HepG2 (cell line): Measurements from ENCODE around the gene WNT10A. TPM values are rescaled to one million over a fixed set of nuclear protein-coding genes. Genes with fewer than 3 reads are reported as not detected.

ENCODE experiments used
- ATAC-seq: fragments of 200-7000 bp; cut with Tn5 transposase; 3 replicates; pipeline ENCODE4 v1.9.1; 2020; ENCODE audit warnings: mild to moderate bottlenecking, moderate library complexity
- BruUV-seq: library from RNA; stranded (reverse); fragments of 400-500 nt; replicated peaks from 2 replicates; lab custom pipeline; 2021; lab: Mats Ljungman, UMichigan
- CTCF ChIA-PET: fragments of 300-600 bp; formaldehyde crosslinking; extraction: SDS; loops from one replicate; lab custom pipeline; 2021; ENCODE audit warnings: low total read pairs, inconsistent platforms, low intra/inter-chr PET ratio; lab: Yijun Ruan, JAX
- POLR2A ChIA-PET: fragments of 350-600 bp; sonication (Branson Sonifier 250); formaldehyde crosslinking; loops from one replicate; lab custom pipeline; 2020; ENCODE audit warnings: antibody characterized with exemption, inconsistent platforms; lab: Yijun Ruan, JAX
- DNase-seq: peaks from one replicate; pipeline ENCODE4 v3.0.0-alpha.2; 2015; ENCODE audit warnings: low spot score
- FAIRE-seq: peaks from 3 replicates; lab custom pipeline; 2011; peaks lifted over from hg19 to GRCh38; lab: Jason Lieb, UNC
- H2AFZ ChIP-seq: one replicate; pipeline ENCODE4 v1.6.1; 2011; ENCODE audit warnings: low read length, inconsistent platforms
- H3K27ac ChIP-seq: fragments of 300-600 bp; 3 replicates; pipeline ENCODE4 v1.8.0; 2011; ENCODE audit warnings: mixed run types, mild to moderate bottlenecking, mixed read lengths, low read length, inconsistent platforms; ENCODE audit not compliant: insufficient read depth; ENCODE audit errors: extremely low read length
- H3K27me3 ChIP-seq, 2 experiments: fragments of 200-600 bp in 1 of 2; 2 replicates in 1 of 2; 3 replicates in 1 of 2; pipeline versions ENCODE4 v1.6.0 to v1.8.0; 2011; ENCODE audit warnings: low read length in 2 of 2, mild to moderate bottlenecking in 2 of 2, moderate library complexity in 2 of 2, inconsistent platforms in 1 of 2; ENCODE audit not compliant: insufficient read depth in 2 of 2, control insufficient read depth in 1 of 2
- H3K36me3 ChIP-seq, 2 experiments: fragments of 200-600 bp in 1 of 2; replicated peaks in 1 of 2; 2 replicates in 1 of 2; 3 replicates in 1 of 2; pipeline versions ENCODE4 v1.5.1 to v1.8.0; 2011; ENCODE audit warnings: low read length in 2 of 2, inconsistent platforms in 1 of 2; ENCODE audit not compliant: insufficient read depth in 2 of 2, control insufficient read depth in 1 of 2
- H3K4me1 ChIP-seq: 2 replicates; pipeline ENCODE4 v1.5.1; 2012; ENCODE audit warnings: low read length, inconsistent platforms; ENCODE audit not compliant: insufficient read depth
- H3K4me2 ChIP-seq: 2 replicates; pipeline ENCODE4 v1.6.0; 2011; ENCODE audit warnings: low read depth, low read length, inconsistent platforms
- H3K4me3 ChIP-seq, 3 experiments: fragments of 200-600 bp in 1 of 3; sonication (generic), shearing (Covaris generic) in 1 of 3; replicated peaks in 1 of 3; 2 replicates each; pipeline ENCODE4 v1.5.1; 2011 to 2016; ENCODE audit warnings: low read length in 3 of 3, inconsistent platforms in 2 of 3, low read depth in 2 of 3, mild to moderate bottlenecking in 2 of 3, control low read depth in 1 of 3, mixed read lengths in 1 of 3; ENCODE audit not compliant: insufficient read depth in 1 of 3
- H3K79me2 ChIP-seq: one replicate; pipeline ENCODE4 v1.6.1; 2011; ENCODE audit warnings: low read length, inconsistent platforms; ENCODE audit not compliant: insufficient read depth
- H3K9ac ChIP-seq: 2 replicates; pipeline ENCODE4 v1.6.0; 2011; ENCODE audit warnings: mild to moderate bottlenecking, low read depth, low read length, inconsistent platforms; ENCODE audit not compliant: insufficient read depth
- H3K9me3 ChIP-seq: 2 replicates; pipeline ENCODE4 v1.5.1; 2012; ENCODE audit warnings: mild to moderate bottlenecking, low read length
- H4K20me1 ChIP-seq: 2 replicates; pipeline ENCODE4 v1.6.0; 2011; ENCODE audit warnings: inconsistent platforms, mild to moderate bottlenecking, low read length, moderate library complexity; ENCODE audit not compliant: insufficient read depth
- ATF3 ChIP-seq: sonication (generic); formaldehyde crosslinking; IDR thresholded peaks from 2 replicates; pipeline ENCODE4 v1.4.0; 2020; ENCODE audit warnings: missing genetic modification reagents
- CREM ChIP-seq, 2 experiments: sonication (generic) in 1 of 2; formaldehyde crosslinking in 1 of 2; IDR thresholded peaks; 2 replicates each; pipeline versions ENCODE4 v1.4.0 to v1.6.1; 2016 to 2020; ENCODE audit warnings: antibody characterized with exemption in 1 of 2, mild to moderate bottlenecking in 1 of 2, missing genetic modification reagents in 1 of 2
- EHMT2 ChIP-seq: fragments of 200-600 bp; sonication (generic); IDR thresholded peaks from 2 replicates; pipeline ENCODE4 v1.7.0; 2017; ENCODE audit warnings: antibody characterized with exemption, low read depth, low read length, borderline replicate concordance
- GZF1 ChIP-seq: sonication (generic); formaldehyde crosslinking; IDR thresholded peaks from 2 replicates; pipeline ENCODE4 v1.5.1; 2020; ENCODE audit warnings: mild to moderate bottlenecking, missing genetic modification reagents
- MTF2 ChIP-seq: sonication (generic); formaldehyde crosslinking; IDR thresholded peaks from 2 replicates; pipeline ENCODE4 v1.5.0; 2020; ENCODE audit warnings: missing genetic modification reagents, borderline replicate concordance
- MZF1 ChIP-seq: sonication (generic); formaldehyde crosslinking; IDR thresholded peaks from 2 replicates; pipeline ENCODE4 v1.8.1; 2023; ENCODE audit warnings: mild to moderate bottlenecking, missing genetic modification reagents, borderline replicate concordance
- NPAS2 ChIP-seq: sonication (generic); formaldehyde crosslinking; IDR thresholded peaks from 2 replicates; pipeline ENCODE4 v1.8.0; 2022; ENCODE audit warnings: mild to moderate bottlenecking, missing genetic modification reagents, borderline replicate concordance
- TBP ChIP-seq: sonication (generic); formaldehyde crosslinking; IDR thresholded peaks from 2 replicates; pipeline ENCODE4 v1.5.0; 2020; ENCODE audit warnings: missing genetic modification reagents
- ZC3H4 ChIP-seq: sonication (generic); formaldehyde crosslinking; IDR thresholded peaks from 2 replicates; pipeline ENCODE4 v1.4.0; 2020; ENCODE audit warnings: missing genetic modification reagents, borderline replicate concordance
- ZNF138 ChIP-seq: sonication (generic); formaldehyde crosslinking; IDR thresholded peaks from 2 replicates; pipeline ENCODE4 v1.5.0; 2020; ENCODE audit warnings: mild to moderate bottlenecking, low read depth, missing genetic modification reagents
- ZNF251 ChIP-seq: sonication (generic); formaldehyde crosslinking; IDR thresholded peaks from 2 replicates; pipeline ENCODE4 v1.9.0; 2021; ENCODE audit warnings: mild to moderate bottlenecking, missing genetic modification reagents
- ZNF3 ChIP-seq: IDR thresholded peaks from 2 replicates; pipeline ENCODE4 v1.7.0; 2017; ENCODE audit warnings: inconsistent platforms
- ZNF557 ChIP-seq: sonication (generic); formaldehyde crosslinking; IDR thresholded peaks from 2 replicates; pipeline ENCODE4 v1.4.0; 2020; ENCODE audit warnings: missing genetic modification reagents
- ZNF567 ChIP-seq: sonication (generic); formaldehyde crosslinking; IDR thresholded peaks from 2 replicates; pipeline ENCODE4 v1.8.1; 2023; ENCODE audit warnings: mild to moderate bottlenecking, missing genetic modification reagents, borderline replicate concordance
- ZUFSP ChIP-seq: sonication (generic); formaldehyde crosslinking; IDR thresholded peaks from 2 replicates; pipeline ENCODE4 v1.9.0; 2021; ENCODE audit warnings: missing genetic modification reagents, mild to moderate bottlenecking, borderline replicate concordance
- WGBS: methylation state at CpG from one replicate; pipeline ENCODE4 v1.1.6; 2017; ENCODE audit warnings: low lambda C conversion rate; 5-methylcytosine and 5-hydroxymethylcytosine counted together
- in situ Hi-C: cut with HindIII; loops from 2 replicates; pipeline ENCODE4 v1.10.0; 2017; ENCODE audit warnings: low pct_unique_long_range_greater_than_20kb; ENCODE audit not compliant: extremely low pct_ligation_motif_present
- intact Hi-C: fragments of 100-400 bp; cut with micrococcal nuclease; formaldehyde crosslinking; loops from one replicate; pipeline ENCODE4 v1.10.0; 2022; ENCODE audit not compliant: unreplicated experiment
- polyA plus RNA-seq, 8 experiments: library from polyadenylated mRNA; depleted of rRNA in 3 of 8; stranded (reverse) in 7 of 8; unstranded in 1 of 8; fragments of >200 nt; fragmentation: Illumina TruSeq in 4 of 8; extraction: Trizol in 4 of 8; gene quantifications; 2 replicates each; pipeline versions ENCODE4 v1.2.1 to v1.2.3, GENCODE V29; 2011 to 2016; ENCODE audit warnings: low read depth in 4 of 8, missing spikeins in 1 of 8, mixed read lengths in 1 of 8; ENCODE audit not compliant: insufficient read depth in 1 of 8
- total RNA-seq, 5 experiments: library from RNA; depleted of rRNA; stranded (reverse); fragments of >200 nt; fragmentation: Illumina TruSeq; extraction: Trizol; gene quantifications; 2 replicates each; pipeline ENCODE4 v1.2.3, GENCODE V29; 2016; ENCODE audit warnings: low read depth in 1 of 5

The WNT10A gene
- total and polyA plus RNA-seq, 2 of the 13 experiments (the other 11 are each of a cell fraction or from before 2014, with no cell fraction given): 0.03 TPM; not detected in 1

- Histone ChIP-seq H3K4me1 (peaks cover 19% of the 10 kb centered on the region), H3K9ac (no peak overlapping the region), H3K4me3 (no peak overlapping the region), H3K27me3 (peaks cover 2 to 39% of the 10 kb centered on the region in 2 experiments; a peak in 3 of 5 replicates), H3K79me2 (no peaks in the 10 kb centered on the region), H3K4me2 (no peak overlapping the region), H3K36me3 (no peaks in the 10 kb centered on the region), H2AFZ (no peak overlapping the region), H3K9me3 (no peaks in the 10 kb centered on the region), H3K27ac (no peak overlapping the region), H4K20me1 (no peaks in the 10 kb centered on the region)
- ATAC-seq (no peak), DNase-seq (no peak), FAIRE-seq (no peak)
- 0% methylated on average over 2 of the region's 2 CpGs for WGBS
- TF ChIP-seq ZNF557 (CRISPR knock-in tag) (no peak), ZUFSP (CRISPR knock-in tag) (no peak), ZNF567 (CRISPR knock-in tag) (no peak)
- in situ Hi-C loops (no loop called here), intact Hi-C loops (no loop called here)
- CTCF ChIA-PET: no interaction called here
- POLR2A ChIA-PET: no interaction called here
- BruUV-seq: no TSS peak
Measured at GRCh38 chr2:218904176-218904575, 23.5 kb downstream of the WNT10A start.

GRCh38 chr2:218908721-218909619, 28.3 kb downstream of the WNT10A start:
- FAIRE-seq: peak; percentile 66
- no peaks in the 10 kb centered on the region for H3K36me3 ChIP-seq
- peak overlapping the region; percentile 87 for H3K4me2 ChIP-seq
- peak overlapping the region; percentile 71 for H3K27ac ChIP-seq
- peak overlapping the region; percentile 61 to 85 (median 66) for H3K4me3 ChIP-seq
- no peaks in the 10 kb centered on the region for H3K9me3 ChIP-seq
- ChIA-PET CTCF (no interaction called here), POLR2A (interaction anchor here (0.9 to 1.1 kb wide), 5 partner anchors 11 to 479 kb away, joined by 4 to 5 read pairs (median 4); partner anchors contain the start of genes BCS1L, DNPEP and ZNF142)
- H3K4me1 ChIP-seq: peaks cover 35% of the 10 kb centered on the region
- H3K9ac ChIP-seq: peak overlapping the region; percentile 79
- H3K79me2 ChIP-seq: peaks cover 3% of the 10 kb centered on the region
- peak; percentile 97 for ATAC-seq
- in situ Hi-C loops: no loop called here
- intact Hi-C loops: no loop called here
- TSS peak; percentile 82 for BruUV-seq
- H3K27me3 ChIP-seq: peaks cover 2 to 23% of the 10 kb centered on the region in 2 experiments; a peak in 3 of 5 replicates
- WGBS: 11% methylated on average over 37 of the region's 58 CpGs
- H4K20me1 ChIP-seq: no peaks in the 10 kb centered on the region
- DNase-seq: peak; percentile 93
- peak overlapping the region; percentile 83 for H2AFZ ChIP-seq
- TF ChIP-seq NPAS2 (CRISPR knock-in tag): peak; percentile 90; the same call in 1 of the 2 replicates
- TF ChIP-seq ZNF251: 0 out of 2 replicates have a peak, but pooled peaks have one; percentile 54
- peak; percentile 53; the same call in 1 of the 2 replicates for TF ChIP-seq GZF1 (CRISPR knock-in tag)
- 0 out of 2 replicates have a peak, but pooled peaks have one; percentile 32 for TF ChIP-seq ZNF138 (CRISPR knock-in tag)
- TF ChIP-seq CREM (IDR thresholded peaks at IDR 0.05): peak; percentile 75
- TF ChIP-seq CREM (CRISPR knock-in tag; IDR thresholded peaks at IDR 0.05): no peak
- TF ChIP-seq MTF2 (CRISPR knock-in tag): 0 out of 2 replicates have a peak, but pooled peaks have one; percentile 74
- peak; percentile 83; the same call in 1 of the 2 replicates for TF ChIP-seq EHMT2
- TF ChIP-seq MZF1 (CRISPR knock-in tag): peak; percentile 89; the same call in 1 of the 2 replicates
- no peak for TF ChIP-seq TBP (CRISPR knock-in tag)
- TF ChIP-seq ATF3 (CRISPR knock-in tag): no peak
- TF ChIP-seq ZNF3 (CRISPR knock-in tag): no peak
- TF ChIP-seq ZC3H4 (CRISPR knock-in tag): no peak
